Measurements from ENCODE around the gene RASAL1.
A peak's percentile ranks its signal among the peaks of the same experiment; 100 is the strongest.

RASAL1 gene

GRCh38 chr12:113077859-113078255, 57.7 kb downstream of the RASAL1 start:
- DNase-seq (ENCODE audit: low spot score) = no peak
- in situ Hi-C loops (cut with MboI; ENCODE audit: low pct_unique_long_range_greater_than_20kb, low sequenced_read_pairs, unreplicated experiment) = no loop called here
- no peak for TF ChIP-seq CTCF (IDR thresholded peaks at IDR 0.05; ENCODE audit: extremely low read depth, insufficient read depth, missing control alignments)

GRCh38 chr12:113077057-113077858, 58.3 kb downstream of the RASAL1 start:
- TF ChIP-seq CTCF (IDR thresholded peaks at IDR 0.05; ENCODE audit: extremely low read depth, insufficient read depth, missing control alignments) = no peak
- in situ Hi-C loops (cut with MboI; ENCODE audit: low pct_unique_long_range_greater_than_20kb, low sequenced_read_pairs, unreplicated experiment) = no loop called here
- no peak for DNase-seq (ENCODE audit: low spot score)

GRCh38 chr12:113075137-113075683, 60.4 kb downstream of the RASAL1 start:
- TF ChIP-seq CTCF (IDR thresholded peaks at IDR 0.05; ENCODE audit: extremely low read depth, insufficient read depth, missing control alignments) = no peak
- in situ Hi-C loops (cut with MboI; ENCODE audit: low pct_unique_long_range_greater_than_20kb, low sequenced_read_pairs, unreplicated experiment) = no loop called here
- peak; percentile 92 for DNase-seq (ENCODE audit: low spot score)

- no peak for DNase-seq (ENCODE audit: low spot score)
- in situ Hi-C loops (cut with MboI; ENCODE audit: low pct_unique_long_range_greater_than_20kb, low sequenced_read_pairs, unreplicated experiment) = no loop called here
- TF ChIP-seq CTCF (IDR thresholded peaks at IDR 0.05; ENCODE audit: extremely low read depth, insufficient read depth, missing control alignments) = no peak
These were observed 62.0 kb downstream of the RASAL1 start for GRCh38 chr12:113073586-113073985.

GRCh38 chr12:113072136-113072535, 63.4 kb downstream of the RASAL1 start:
- no peak for DNase-seq (ENCODE audit: low spot score)
- TF ChIP-seq CTCF (IDR thresholded peaks at IDR 0.05; ENCODE audit: extremely low read depth, insufficient read depth, missing control alignments) = no peak
- in situ Hi-C loops (cut with MboI; ENCODE audit: low pct_unique_long_range_greater_than_20kb, low sequenced_read_pairs, unreplicated experiment) = no loop called here

GRCh38 chr12:113071135-113072112, 64.1 kb downstream of the RASAL1 start:
- DNase-seq (ENCODE audit: low spot score) = no peak
- no peak for TF ChIP-seq CTCF (IDR thresholded peaks at IDR 0.05; ENCODE audit: extremely low read depth, insufficient read depth, missing control alignments)
- in situ Hi-C loops (cut with MboI; ENCODE audit: low pct_unique_long_range_greater_than_20kb, low sequenced_read_pairs, unreplicated experiment) = no loop called here
